ENCODE results near the gene KCNC2. TPM values are rescaled to one million over a fixed set of nuclear protein-coding genes. Genes with fewer than 3 reads are reported as not detected.

KCNC2 gene
- total and polyA plus RNA-seq, 7 donors = under 0.01 to 1.1 (median 0.41) TPM; not detected in 2

DNA sequence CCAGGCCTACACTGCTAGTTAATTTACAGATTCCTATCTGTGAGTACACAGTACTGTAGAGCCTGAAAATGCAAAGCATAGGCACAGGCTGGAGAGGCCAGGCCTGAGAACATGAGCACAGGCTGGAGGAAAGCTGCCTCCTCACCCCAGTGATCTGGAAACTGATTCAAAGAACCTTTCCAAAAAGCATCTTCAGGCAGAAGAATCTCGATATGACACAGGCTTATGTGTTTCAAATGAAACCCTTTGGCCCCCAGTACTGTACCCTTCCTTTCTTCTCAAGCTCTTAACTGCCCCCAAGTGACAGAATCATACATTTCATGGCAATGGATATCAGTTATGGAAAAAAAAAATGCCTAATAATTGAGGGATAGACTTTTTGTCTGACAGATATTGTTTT is 122.0 kb downstream of the KCNC2 start:
- no peaks in the 10 kb centered on the region for H3K36me3 ChIP-seq
- DNase-seq = no peak
- no peaks in the 10 kb centered on the region for H3K27me3 ChIP-seq
- WGBS, 2 donors = 38 to 59% methylated on average over 1 of the region's 1 CpG
- H3K27ac ChIP-seq = peak overlapping the region in 1 of 4 donors; percentile 69
- H3K4me1 ChIP-seq = peaks cover 0 to 9% (median 6%) of the 10 kb centered on the region in 4 donors
- no peak for TF ChIP-seq EP300 (IDR thresholded peaks at IDR 0.05)
- TF ChIP-seq, protein P1, sequence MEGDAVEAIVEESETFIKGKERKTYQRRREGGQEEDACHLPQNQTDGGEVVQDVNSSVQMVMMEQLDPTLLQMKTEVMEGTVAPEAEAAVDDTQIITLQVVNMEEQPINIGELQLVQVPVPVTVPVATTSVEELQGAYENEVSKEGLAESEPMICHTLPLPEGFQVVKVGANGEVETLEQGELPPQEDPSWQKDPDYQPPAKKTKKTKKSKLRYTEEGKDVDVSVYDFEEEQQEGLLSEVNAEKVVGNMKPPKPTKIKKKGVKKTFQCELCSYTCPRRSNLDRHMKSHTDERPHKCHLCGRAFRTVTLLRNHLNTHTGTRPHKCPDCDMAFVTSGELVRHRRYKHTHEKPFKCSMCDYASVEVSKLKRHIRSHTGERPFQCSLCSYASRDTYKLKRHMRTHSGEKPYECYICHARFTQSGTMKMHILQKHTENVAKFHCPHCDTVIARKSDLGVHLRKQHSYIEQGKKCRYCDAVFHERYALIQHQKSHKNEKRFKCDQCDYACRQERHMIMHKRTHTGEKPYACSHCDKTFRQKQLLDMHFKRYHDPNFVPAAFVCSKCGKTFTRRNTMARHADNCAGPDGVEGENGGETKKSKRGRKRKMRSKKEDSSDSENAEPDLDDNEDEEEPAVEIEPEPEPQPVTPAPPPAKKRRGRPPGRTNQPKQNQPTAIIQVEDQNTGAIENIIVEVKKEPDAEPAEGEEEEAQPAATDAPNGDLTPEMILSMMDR (IDR thresholded peaks at IDR 0.05) = no peak
- no peak for TF ChIP-seq POLR2A (IDR thresholded peaks at IDR 0.05)
- no peak for TF ChIP-seq POLR2AphosphoS5 (IDR thresholded peaks at IDR 0.05)
- H3K4me3 ChIP-seq = no peak overlapping the region
- intact Hi-C loops (cut with DNase I) = no loop called here
- H3K9me3 ChIP-seq = no peaks in the 10 kb centered on the region

DNA sequence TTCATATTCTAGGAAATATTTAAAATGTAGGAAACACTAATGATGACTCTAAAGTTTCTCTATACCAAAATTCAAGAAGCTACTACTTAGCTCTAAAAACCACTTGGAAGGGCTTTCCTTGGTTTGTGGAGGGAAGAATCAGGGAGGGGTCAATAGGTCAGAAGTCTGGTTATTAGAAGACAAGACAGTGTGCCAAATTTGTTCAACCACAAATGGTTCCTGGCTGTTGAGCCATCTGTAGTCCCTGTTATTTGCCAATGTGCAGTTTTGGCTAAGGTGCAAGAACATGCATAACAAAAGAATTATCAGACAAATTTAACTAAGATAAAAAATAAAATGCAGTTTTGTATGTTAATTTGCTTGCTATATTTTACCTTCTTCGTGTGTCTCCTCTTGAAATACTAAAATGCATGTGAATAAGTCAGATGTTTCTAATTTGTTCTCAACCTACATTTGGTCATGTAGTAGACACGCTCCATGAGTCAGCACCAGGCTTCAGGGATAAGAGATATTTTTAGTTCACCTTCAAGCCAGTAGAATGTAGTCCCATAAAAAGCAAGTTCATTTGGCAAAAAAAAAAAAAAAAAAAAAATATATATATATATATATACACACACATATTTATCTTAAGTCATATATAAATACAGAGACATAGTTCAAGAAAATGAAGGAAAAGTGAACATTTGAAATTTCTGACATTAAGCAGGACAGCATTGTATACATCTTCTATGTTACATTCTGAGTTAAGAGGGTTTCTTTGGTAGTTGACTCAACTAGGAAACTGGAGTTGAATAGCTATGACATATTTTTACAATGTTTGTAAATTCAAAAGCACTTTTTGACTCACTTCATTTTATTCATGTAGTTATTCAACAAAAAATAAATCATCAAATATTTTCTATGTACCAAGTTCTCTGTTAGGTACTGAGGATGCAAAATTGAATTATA is 123.3 kb downstream of the KCNC2 start:
- 73 to 83% methylated on average over 2 of the region's 2 CpGs for WGBS, 2 donors
- Histone ChIP-seq H3K27ac (peak overlapping the region in 1 of 4 donors; percentile 69), H3K4me3 (no peak overlapping the region), H3K9me3 (no peaks in the 10 kb centered on the region), H3K4me1 (peaks cover 0 to 13% (median 6%) of the 10 kb centered on the region in 4 donors), H3K27me3 (no peaks in the 10 kb centered on the region), H3K36me3 (no peaks in the 10 kb centered on the region)
- DNase-seq = no peak
- intact Hi-C loops (cut with DNase I) = no loop called here
- TF ChIP-seq, protein P1 (IDR thresholded peaks at IDR 0.05) = no peak
- TF ChIP-seq POLR2A (IDR thresholded peaks at IDR 0.05) (no peak), POLR2AphosphoS5 (IDR thresholded peaks at IDR 0.05) (no peak), EP300 (IDR thresholded peaks at IDR 0.05) (no peak)

DNA sequence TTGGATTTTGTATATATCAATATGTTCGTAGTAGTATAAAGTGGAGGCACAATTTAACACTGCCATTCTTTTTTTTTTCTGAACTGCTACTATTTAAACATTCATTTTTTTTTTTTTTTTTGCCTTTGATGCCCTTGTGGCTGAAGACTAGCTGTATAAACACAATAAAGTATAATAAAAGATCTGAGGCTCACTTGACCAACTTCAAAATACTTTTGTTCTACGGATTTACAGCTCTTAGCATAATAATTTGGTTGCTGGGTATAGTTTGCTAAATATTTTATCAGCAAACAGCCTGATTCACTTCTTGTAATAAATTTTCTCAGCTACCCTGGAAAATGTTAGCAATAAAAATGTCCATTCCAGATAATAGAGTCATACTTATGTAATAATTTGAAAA is 128.3 kb downstream of the KCNC2 start:
- H3K9me3 ChIP-seq = no peaks in the 10 kb centered on the region
- no peaks in the 10 kb centered on the region for H3K36me3 ChIP-seq
- intact Hi-C loops (cut with DNase I) = no loop called here
- no peaks in the 10 kb centered on the region for H3K27me3 ChIP-seq
- WGBS, 2 donors = 6 to 43% methylated on average over 2 of the region's 2 CpGs
- peaks cover 0 to 24% (median 8%) of the 10 kb centered on the region in 4 donors for H3K4me1 ChIP-seq
- TF ChIP-seq POLR2AphosphoS5 (IDR thresholded peaks at IDR 0.05) = no peak
- TF ChIP-seq EP300 (IDR thresholded peaks at IDR 0.05) = no peak
- TF ChIP-seq, protein P1 (IDR thresholded peaks at IDR 0.05) = no peak
- no peak for DNase-seq
- no peak overlapping the region for H3K4me3 ChIP-seq
- no peak overlapping the region for H3K27ac ChIP-seq

GRCh38 chr12:75080582-75080981 is 129.1 kb downstream of the KCNC2 start:
- Histone ChIP-seq H3K4me3 (no peak overlapping the region), H3K36me3 (no peaks in the 10 kb centered on the region), H3K9me3 (no peaks in the 10 kb centered on the region), H3K27me3 (no peaks in the 10 kb centered on the region), H3K4me1 (peaks cover 0 to 17% (median 3%) of the 10 kb centered on the region in 4 donors), H3K27ac (no peak overlapping the region)
- DNase-seq = no peak
- intact Hi-C loops (cut with DNase I) = no loop called here
- WGBS, 2 donors = 61 to 83% methylated on average over 4 of the region's 4 CpGs
- TF ChIP-seq EP300 (IDR thresholded peaks at IDR 0.05) (no peak), POLR2AphosphoS5 (IDR thresholded peaks at IDR 0.05) (no peak), POLR2A (IDR thresholded peaks at IDR 0.05) (no peak)
- TF ChIP-seq, protein P1 (IDR thresholded peaks at IDR 0.05) = no peak
